ENCODE results near the gene PKN2. TPM values are rescaled to one million over a fixed set of nuclear protein-coding genes. Genes with fewer than 3 reads are reported as not detected.

PKN2 gene
- total and polyA plus RNA-seq, 2 of the 4 experiments (the other 2 are of a cell fraction): 12.7 to 22.2 TPM

DNA sequence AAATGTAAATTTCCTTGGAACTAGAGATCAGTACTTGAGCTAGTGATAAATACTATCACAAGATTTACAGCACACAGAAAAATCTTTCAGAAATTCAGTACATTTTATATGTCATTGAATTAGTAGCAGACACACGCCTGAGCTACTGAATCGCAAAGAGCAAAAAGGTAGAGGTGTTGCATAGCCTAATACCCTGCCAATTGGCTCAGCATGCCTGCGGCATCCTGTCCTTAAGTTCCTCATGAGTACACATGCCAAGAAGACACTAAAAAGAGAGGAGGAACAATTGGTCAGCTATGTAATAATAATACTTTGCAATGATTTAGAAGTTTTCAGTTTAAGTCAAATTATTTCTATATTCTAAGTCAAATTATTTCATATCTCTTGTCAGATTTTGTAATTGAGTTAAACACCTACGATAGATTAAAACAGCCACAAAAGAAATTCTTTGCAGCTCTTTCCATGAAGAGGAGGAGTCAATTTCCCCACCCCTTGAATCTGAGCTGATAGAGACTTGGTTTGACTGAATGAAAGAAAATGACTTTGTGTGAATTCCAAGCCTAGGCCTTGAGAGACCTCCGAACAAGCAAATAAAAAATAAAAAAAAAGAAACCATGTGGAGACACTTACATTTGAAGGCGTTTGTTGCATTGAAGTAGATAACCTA is 36.2 kb upstream of the PKN2 start:
- CTCF ChIA-PET: interaction anchor here (0.6 to 0.7 kb wide), 2 partner anchors 10 to 81 kb away, joined by 3 to 4 read pairs; no protein-coding TSS in a partner anchor
- in situ Hi-C loops (cut with MboI; ENCODE audit: low sequenced_read_pairs): no loop called here

More for the DNA sequence above, 36.2 kb upstream of the PKN2 start:
- dilution Hi-C loops (cut with HindIII; ENCODE audit: low sequenced_read_pairs, unreplicated experiment) (no loop called here), intact Hi-C loops (cut with micrococcal nuclease) (no loop called here)
- no peak overlapping the region for H3K18ac ChIP-seq (ENCODE audit: low read depth, low read length)
- DNase-seq (no peak), ATAC-seq (ENCODE audit: low read depth) (no peak)
- no peak overlapping the region for H2BK5ac ChIP-seq (ENCODE audit: low read depth, low read length, poor library complexity, severe bottlenecking)
- H4K8ac ChIP-seq (ENCODE audit: low read depth in 2 of 2, low read length in 2 of 2): no peak overlapping the region
- WGBS, 2 experiments (ENCODE audit: extremely low coverage in 2 of 2, insufficient read length in 1 of 2): no CpG with 5 or more reads among the region's 6 CpGs
- H2BK15ac ChIP-seq (ENCODE audit: low read depth, low read length): no peak overlapping the region
- no peak overlapping the region for H4K5ac ChIP-seq (ENCODE audit: low read depth, low read length)
- no peak overlapping the region for H4K91ac ChIP-seq (ENCODE audit: insufficient read depth, low read depth, low read length)
- no peaks in the 10 kb centered on the region for H3K27me3 ChIP-seq (ENCODE audit: control insufficient read depth, insufficient read depth, low read length)
- no peaks in the 10 kb centered on the region for H3K36me3 ChIP-seq (ENCODE audit: control insufficient read depth, insufficient read depth, low read length)
- H3K4me3 ChIP-seq (ENCODE audit: insufficient read depth, low read depth, low read length): no peak overlapping the region
- no peaks in the 10 kb centered on the region for H3K4me1 ChIP-seq (ENCODE audit: control insufficient read depth, insufficient read depth, low read length)
- BruUV-seq (replicated peaks): no TSS peak
- no peak overlapping the region for H2BK120ac ChIP-seq (ENCODE audit: low read depth, low read length)
- H3K79me1 ChIP-seq (ENCODE audit: low read depth in 1 of 2, low read length in 2 of 2): no peaks in the 10 kb centered on the region
- POLR2A ChIA-PET (ENCODE audit: unreplicated experiment): no interaction called here
- no peak overlapping the region for H3K27ac ChIP-seq (ENCODE audit: insufficient read depth, low read length)
- H2AFZ ChIP-seq (replicated peaks; ENCODE audit: low read length, poor library complexity): no peak overlapping the region
- no peak overlapping the region for H3K14ac ChIP-seq (replicated peaks; ENCODE audit: low read depth, low read length)
- H2AK5ac ChIP-seq (ENCODE audit: low read depth, low read length): no peak overlapping the region
- no peaks in the 10 kb centered on the region for H3K9me3 ChIP-seq (ENCODE audit: control insufficient read depth, insufficient read depth, low read length)
- H3K9ac ChIP-seq (ENCODE audit: low read depth, low read length): no peak overlapping the region
- H3K4ac ChIP-seq (ENCODE audit: low read depth, low read length): no peak overlapping the region
- no peak overlapping the region for H2BK20ac ChIP-seq (ENCODE audit: low read depth, low read length)
- TF ChIP-seq SMC3 (IDR thresholded peaks at IDR 0.05; ENCODE audit: low read depth, low read length) (no peak), MAZ (IDR thresholded peaks at IDR 0.05; ENCODE audit: borderline replicate concordance, low read depth, low read length) (no peak), CHD1 (IDR thresholded peaks at IDR 0.05; ENCODE audit: low read depth, low read length) (no peak), RFX5 (IDR thresholded peaks at IDR 0.05; ENCODE audit: low read depth, low read length) (no peak), CEBPB (IDR thresholded peaks at IDR 0.05; ENCODE audit: low read depth, low read length) (no peak), MAFK (IDR thresholded peaks at IDR 0.05; ENCODE audit: low read depth, low read length) (no peak), NFE2L2 (IDR thresholded peaks at IDR 0.05; ENCODE audit: low read depth, low read length) (no peak), MXI1 (IDR thresholded peaks at IDR 0.05; ENCODE audit: borderline replicate concordance, low read depth, low read length) (no peak), RCOR1 (IDR thresholded peaks at IDR 0.05; ENCODE audit: insufficient replicate concordance, low read length) (no peak), BHLHE40 (IDR thresholded peaks at IDR 0.05; ENCODE audit: low read depth, low read length) (no peak), FOS (IDR thresholded peaks at IDR 0.05; ENCODE audit: low read depth, low read length) (no peak), RAD21 (IDR thresholded peaks at IDR 0.05; ENCODE audit: low read length) (no peak), POLR2A (IDR thresholded peaks at IDR 0.05; ENCODE audit: low read depth, low read length) (no peak)
- TF ChIP-seq, protein P1, sequence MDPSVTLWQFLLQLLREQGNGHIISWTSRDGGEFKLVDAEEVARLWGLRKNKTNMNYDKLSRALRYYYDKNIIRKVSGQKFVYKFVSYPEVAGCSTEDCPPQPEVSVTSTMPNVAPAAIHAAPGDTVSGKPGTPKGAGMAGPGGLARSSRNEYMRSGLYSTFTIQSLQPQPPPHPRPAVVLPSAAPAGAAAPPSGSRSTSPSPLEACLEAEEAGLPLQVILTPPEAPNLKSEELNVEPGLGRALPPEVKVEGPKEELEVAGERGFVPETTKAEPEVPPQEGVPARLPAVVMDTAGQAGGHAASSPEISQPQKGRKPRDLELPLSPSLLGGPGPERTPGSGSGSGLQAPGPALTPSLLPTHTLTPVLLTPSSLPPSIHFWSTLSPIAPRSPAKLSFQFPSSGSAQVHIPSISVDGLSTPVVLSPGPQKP (IDR thresholded peaks at IDR 0.05; ENCODE audit: borderline replicate concordance, low read depth, low read length): no peak
- TF ChIP-seq, protein P2, sequence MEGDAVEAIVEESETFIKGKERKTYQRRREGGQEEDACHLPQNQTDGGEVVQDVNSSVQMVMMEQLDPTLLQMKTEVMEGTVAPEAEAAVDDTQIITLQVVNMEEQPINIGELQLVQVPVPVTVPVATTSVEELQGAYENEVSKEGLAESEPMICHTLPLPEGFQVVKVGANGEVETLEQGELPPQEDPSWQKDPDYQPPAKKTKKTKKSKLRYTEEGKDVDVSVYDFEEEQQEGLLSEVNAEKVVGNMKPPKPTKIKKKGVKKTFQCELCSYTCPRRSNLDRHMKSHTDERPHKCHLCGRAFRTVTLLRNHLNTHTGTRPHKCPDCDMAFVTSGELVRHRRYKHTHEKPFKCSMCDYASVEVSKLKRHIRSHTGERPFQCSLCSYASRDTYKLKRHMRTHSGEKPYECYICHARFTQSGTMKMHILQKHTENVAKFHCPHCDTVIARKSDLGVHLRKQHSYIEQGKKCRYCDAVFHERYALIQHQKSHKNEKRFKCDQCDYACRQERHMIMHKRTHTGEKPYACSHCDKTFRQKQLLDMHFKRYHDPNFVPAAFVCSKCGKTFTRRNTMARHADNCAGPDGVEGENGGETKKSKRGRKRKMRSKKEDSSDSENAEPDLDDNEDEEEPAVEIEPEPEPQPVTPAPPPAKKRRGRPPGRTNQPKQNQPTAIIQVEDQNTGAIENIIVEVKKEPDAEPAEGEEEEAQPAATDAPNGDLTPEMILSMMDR (conservative IDR thresholded peaks at IDR 0.05; ENCODE audit: low read depth, low read length): no peak
- TF ChIP-seq, protein P3, sequence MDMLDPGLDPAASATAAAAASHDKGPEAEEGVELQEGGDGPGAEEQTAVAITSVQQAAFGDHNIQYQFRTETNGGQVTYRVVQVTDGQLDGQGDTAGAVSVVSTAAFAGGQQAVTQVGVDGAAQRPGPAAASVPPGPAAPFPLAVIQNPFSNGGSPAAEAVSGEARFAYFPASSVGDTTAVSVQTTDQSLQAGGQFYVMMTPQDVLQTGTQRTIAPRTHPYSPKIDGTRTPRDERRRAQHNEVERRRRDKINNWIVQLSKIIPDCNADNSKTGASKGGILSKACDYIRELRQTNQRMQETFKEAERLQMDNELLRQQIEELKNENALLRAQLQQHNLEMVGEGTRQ (IDR thresholded peaks at IDR 0.05; ENCODE audit: low read depth, low read length): no peak
- no peak overlapping the region for H3K23ac ChIP-seq (ENCODE audit: low read depth, low read length)
- no peak overlapping the region for H3K4me2 ChIP-seq (ENCODE audit: low read depth, low read length)
- H3K9me1 ChIP-seq (ENCODE audit: insufficient read depth, low read length): no peaks in the 10 kb centered on the region
- H4K20me1 ChIP-seq (ENCODE audit: insufficient read depth, low read length): no peaks in the 10 kb centered on the region
- no peak overlapping the region for H2AK9ac ChIP-seq (replicated peaks; ENCODE audit: low read depth, low read length, poor library complexity)
- no peak overlapping the region for H3K56ac ChIP-seq (ENCODE audit: extremely low read depth, insufficient read depth, low read length)
